ENCODE measurements around the gene LTF.
"Not testable (repeated sequence)": the region's sequence is repeated elsewhere in the genome, so short reads cannot be mapped to it uniquely, and the experiment has no call there.

LTF gene

GRCh38 chr3:46393554-46394434 is 70.9 kb downstream of the LTF start:
- TF ChIP-seq, protein P1, sequence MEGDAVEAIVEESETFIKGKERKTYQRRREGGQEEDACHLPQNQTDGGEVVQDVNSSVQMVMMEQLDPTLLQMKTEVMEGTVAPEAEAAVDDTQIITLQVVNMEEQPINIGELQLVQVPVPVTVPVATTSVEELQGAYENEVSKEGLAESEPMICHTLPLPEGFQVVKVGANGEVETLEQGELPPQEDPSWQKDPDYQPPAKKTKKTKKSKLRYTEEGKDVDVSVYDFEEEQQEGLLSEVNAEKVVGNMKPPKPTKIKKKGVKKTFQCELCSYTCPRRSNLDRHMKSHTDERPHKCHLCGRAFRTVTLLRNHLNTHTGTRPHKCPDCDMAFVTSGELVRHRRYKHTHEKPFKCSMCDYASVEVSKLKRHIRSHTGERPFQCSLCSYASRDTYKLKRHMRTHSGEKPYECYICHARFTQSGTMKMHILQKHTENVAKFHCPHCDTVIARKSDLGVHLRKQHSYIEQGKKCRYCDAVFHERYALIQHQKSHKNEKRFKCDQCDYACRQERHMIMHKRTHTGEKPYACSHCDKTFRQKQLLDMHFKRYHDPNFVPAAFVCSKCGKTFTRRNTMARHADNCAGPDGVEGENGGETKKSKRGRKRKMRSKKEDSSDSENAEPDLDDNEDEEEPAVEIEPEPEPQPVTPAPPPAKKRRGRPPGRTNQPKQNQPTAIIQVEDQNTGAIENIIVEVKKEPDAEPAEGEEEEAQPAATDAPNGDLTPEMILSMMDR (IDR thresholded peaks at IDR 0.05; ENCODE audit: control insufficient read depth, extremely low read depth, insufficient read depth), result no peak
- DNase-seq (ENCODE audit: low read depth), result no peak
- no peak overlapping the region for H3K4me3 ChIP-seq (ENCODE audit: low read depth, low read length)

- DNase-seq (ENCODE audit: low read depth), result no peak
- TF ChIP-seq, protein P1 (IDR thresholded peaks at IDR 0.05; ENCODE audit: control insufficient read depth, extremely low read depth, insufficient read depth), result no peak
- H3K4me3 ChIP-seq (ENCODE audit: low read depth, low read length), result no peak overlapping the region
Observed at GRCh38 chr3:46393011-46393410, 71.7 kb downstream of the LTF start.

- not testable (repeated sequence) for H3K4me3 ChIP-seq (ENCODE audit: low read depth, low read length); DNase-seq (ENCODE audit: low read depth)
Observed at GRCh38 chr3:46391526-46391925, 73.2 kb downstream of the LTF start.

DNA sequence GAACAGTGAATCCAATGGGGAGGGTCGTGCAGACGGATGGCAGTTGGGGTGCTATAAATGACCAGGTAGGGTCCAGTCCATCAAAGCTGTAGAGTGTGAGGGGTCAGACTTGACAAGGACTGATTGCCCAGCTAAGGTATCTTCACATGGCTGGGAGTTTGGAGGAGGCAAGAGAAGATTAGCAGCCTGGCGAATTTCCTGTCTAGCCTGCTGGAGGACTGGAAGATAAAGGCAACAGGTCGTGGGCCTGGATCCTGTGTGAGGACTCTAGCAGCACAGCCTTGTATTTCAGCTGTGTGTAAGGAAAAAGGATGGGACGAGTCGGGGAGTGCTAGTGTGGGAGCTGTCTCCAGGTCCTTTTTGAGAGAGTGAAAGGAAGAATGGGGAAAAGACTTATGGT is 75.4 kb downstream of the LTF start:
- TF ChIP-seq, protein P1 (IDR thresholded peaks at IDR 0.05; ENCODE audit: control insufficient read depth, extremely low read depth, insufficient read depth), result no peak
- DNase-seq (ENCODE audit: low read depth), result no peak
- H3K4me3 ChIP-seq (ENCODE audit: low read depth, low read length), result no peak overlapping the region

GRCh38 chr3:46388847-46389246 is 75.9 kb downstream of the LTF start:
- not testable (repeated sequence) for DNase-seq (ENCODE audit: low read depth); H3K4me3 ChIP-seq (ENCODE audit: low read depth, low read length)

GRCh38 chr3:46386205-46386604 is 78.5 kb downstream of the LTF start:
- no peak for DNase-seq (ENCODE audit: low read depth)
- no peak overlapping the region for H3K4me3 ChIP-seq (ENCODE audit: low read depth, low read length)
- TF ChIP-seq, protein P1 (IDR thresholded peaks at IDR 0.05; ENCODE audit: control insufficient read depth, extremely low read depth, insufficient read depth), result no peak

Measured in LNCaP clone FGC (cell line).